Activated T-helper 9 cell treated with anti-CD3 and anti-CD28 coated beads, Interleukin-2, amount 50 U/mL, for 16 hours (primary cell): ENCODE measurements around the gene RAB5B.
"Not testable (repeated sequence)": the region's sequence is repeated elsewhere in the genome, so short reads cannot be mapped to it uniquely, and the experiment has no call there.

Source experiments
- DNase-seq: peaks from one replicate; pipeline ENCODE4 v3.0.0-alpha.2; 2020; ENCODE audit warnings: low read depth

Gene RAB5B

GRCh38 chr12:55982319-55982936 is 8.6 kb downstream of the RAB5B start:
- DNase-seq = no peak

GRCh38 chr12:55983232-55983842 is 9.5 kb downstream of the RAB5B start:
- DNase-seq = no peak

GRCh38 chr12:55984861-55985260 is 11.0 kb downstream of the RAB5B start:
- no peak for DNase-seq

GRCh38 chr12:55985341-55985740 is 11.5 kb downstream of the RAB5B start:
- DNase-seq = no peak

- DNase-seq = not testable (repeated sequence)
Observed at GRCh38 chr12:55985976-55986375, 12.1 kb downstream of the RAB5B start.

- no peak for DNase-seq
Observed at GRCh38 chr12:55991110-55991509, 17.2 kb downstream of the RAB5B start.

- DNase-seq = no peak
Observed at GRCh38 chr12:55993230-55993853, 19.5 kb downstream of the RAB5B start.

GRCh38 chr12:55995366-55995765 is 21.5 kb downstream of the RAB5B start:
- DNase-seq = no peak

- DNase-seq = peak; percentile 44
Observed at GRCh38 chr12:55996201-55996714, 22.4 kb downstream of the RAB5B start.

GRCh38 chr12:55996715-55997534 is 23.0 kb downstream of the RAB5B start, which contains the start of gene SUOX:
Gene SUOX (plus strand): TSS chr12:55997276. CDS start chr12:56002222, 4,946 bp downstream.
- DNase-seq = no peak

- DNase-seq = no peak
Observed at GRCh38 chr12:55997535-55997859, 23.6 kb downstream of the RAB5B start.

- not testable (repeated sequence) for DNase-seq
Observed at GRCh38 chr12:55999522-55999921, 25.6 kb downstream of the RAB5B start.

GRCh38 chr12:55999999-56000540 is 26.2 kb downstream of the RAB5B start:
- not testable (repeated sequence) for DNase-seq

- DNase-seq = no peak
Observed at GRCh38 chr12:56001487-56002100, 27.7 kb downstream of the RAB5B start.

GRCh38 chr12:56003376-56003775 is 29.5 kb downstream of the RAB5B start:
- not testable (repeated sequence) for DNase-seq

GRCh38 chr12:56004211-56004610 is 30.3 kb downstream of the RAB5B start:
- no peak for DNase-seq

- DNase-seq = peak; percentile 62
Observed at GRCh38 chr12:56007564-56008559, 34.0 kb downstream of the RAB5B start.

GRCh38 chr12:56010111-56010570 is 36.3 kb downstream of the RAB5B start:
- DNase-seq = no peak

GRCh38 chr12:56011509-56012090 is 37.7 kb downstream of the RAB5B start:
- DNase-seq = no peak

GRCh38 chr12:56013482-56013881 is 39.6 kb downstream of the RAB5B start:
- no peak for DNase-seq
